T-helper 1 cell (primary cell): Measurements from ENCODE around the gene RCBTB2.
A peak's percentile ranks its signal among the peaks of the same experiment; 100 is the strongest.
"Not testable (repeated sequence)": the region's sequence is repeated elsewhere in the genome, so short reads cannot be mapped to it uniquely, and the experiment has no call there.

Experiments used
- DNase-seq, 5 donors: peaks; one replicate each; pipeline ENCODE4 v3.0.0-alpha.2; 2012 to 2020

The RCBTB2 gene

GRCh38 chr13:48493066-48493765 is 39.7 kb downstream of the RCBTB2 start:
- peak in 1 of 5 donors; percentile 76 for DNase-seq

GRCh38 chr13:48492470-48493065 is 40.3 kb downstream of the RCBTB2 start:
- peak; percentile 35 to 94 (median 51) for DNase-seq

- DNase-seq, result no peak
Observed at GRCh38 chr13:48492096-48492440, 40.8 kb downstream of the RCBTB2 start.

GRCh38 chr13:48491423-48492095 is 41.3 kb downstream of the RCBTB2 start:
- DNase-seq, result peak in 1 of 5 donors; percentile 57

GRCh38 chr13:48490241-48490640 is 42.6 kb downstream of the RCBTB2 start:
- no peak for DNase-seq

GRCh38 chr13:48489666-48490065 is 43.2 kb downstream of the RCBTB2 start:
- no peak for DNase-seq

GRCh38 chr13:48488995-48489394 is 43.9 kb downstream of the RCBTB2 start:
- no peak for DNase-seq

- DNase-seq, result no peak
Observed at GRCh38 chr13:48487968-48488367, 44.9 kb downstream of the RCBTB2 start.

- DNase-seq, result no peak
Observed at GRCh38 chr13:48486836-48487235, 46.0 kb downstream of the RCBTB2 start.

- DNase-seq, result no peak
Observed at GRCh38 chr13:48486362-48486761, 46.5 kb downstream of the RCBTB2 start.

GRCh38 chr13:48485432-48485831 is 47.4 kb downstream of the RCBTB2 start:
- no peak for DNase-seq

GRCh38 chr13:48483575-48483974 is 49.3 kb downstream of the RCBTB2 start:
- DNase-seq, result no peak

GRCh38 chr13:48478391-48478790 is 54.5 kb downstream of the RCBTB2 start:
- no peak for DNase-seq

GRCh38 chr13:48477191-48477855 is 55.6 kb downstream of the RCBTB2 start:
- no peak for DNase-seq

GRCh38 chr13:48476686-48477085 is 56.2 kb downstream of the RCBTB2 start:
- no peak for DNase-seq

GRCh38 chr13:48476215-48476614 is 56.7 kb downstream of the RCBTB2 start:
- no peak for DNase-seq

GRCh38 chr13:48475230-48475629 is 57.6 kb downstream of the RCBTB2 start:
- DNase-seq, result no peak

- DNase-seq, result no peak
Observed at GRCh38 chr13:48457578-48458242, 75.2 kb downstream of the RCBTB2 start.

GRCh38 chr13:48456546-48456945 is 76.3 kb downstream of the RCBTB2 start:
- DNase-seq, result no peak

- not testable (repeated sequence) for DNase-seq
Observed at GRCh38 chr13:48451196-48451595, 81.7 kb downstream of the RCBTB2 start.

- no peak for DNase-seq
Observed at GRCh38 chr13:48449656-48450055, 83.2 kb downstream of the RCBTB2 start.

- DNase-seq, result peak in 1 of 5 donors; percentile 42
Observed at GRCh38 chr13:48448959-48449614, 83.8 kb downstream of the RCBTB2 start.
